H9 (cell line): ENCODE measurements around the gene BIK. TPM values are rescaled to one million over a fixed set of nuclear protein-coding genes. Genes with fewer than 3 reads are reported as not detected.

ENCODE experiments used
- DNase-seq: peaks from one replicate; pipeline ENCODE4 v3.0.0-alpha.2; 2017
- H2AFZ ChIP-seq: one replicate; pipeline ENCODE4 v1.6.1; 2013; ENCODE audit warnings: mild to moderate bottlenecking, low read length, control low read depth, moderate library complexity
- H2AK5ac ChIP-seq: 2 replicates; pipeline ENCODE4 v1.6.1; 2013; ENCODE audit warnings: low read length, control low read depth, mixed read lengths; ENCODE audit not compliant: insufficient read length
- H2BK120ac ChIP-seq: one replicate; pipeline ENCODE4 v1.6.1; 2013; ENCODE audit warnings: low read depth, mild to moderate bottlenecking, low read length, control low read depth, inconsistent platforms; ENCODE audit not compliant: poor library complexity, severe bottlenecking
- H2BK12ac ChIP-seq: 2 replicates; pipeline ENCODE4 v1.6.1; 2013; ENCODE audit warnings: low read length, control low read depth, mixed read lengths, low read depth; ENCODE audit not compliant: insufficient read length
- H2BK15ac ChIP-seq: 2 replicates; pipeline ENCODE4 v1.6.1; 2013; ENCODE audit warnings: low read depth, low read length, control low read depth
- H2BK20ac ChIP-seq: one replicate; pipeline ENCODE4 v1.6.1; 2013; ENCODE audit warnings: low read depth, mild to moderate bottlenecking, low read length, control low read depth, inconsistent platforms; ENCODE audit not compliant: poor library complexity, severe bottlenecking
- H2BK5ac ChIP-seq: 2 replicates; pipeline ENCODE4 v1.6.1; 2013; ENCODE audit warnings: low read length, control low read depth, mixed read lengths; ENCODE audit not compliant: insufficient read length
- H3K14ac ChIP-seq: 2 replicates; pipeline ENCODE4 v1.6.1; 2013; ENCODE audit warnings: low read length, control low read depth; ENCODE audit not compliant: insufficient read depth
- H3K18ac ChIP-seq: 2 replicates; pipeline ENCODE4 v1.6.1; 2013; ENCODE audit warnings: low read depth, mild to moderate bottlenecking, mixed read lengths, low read length, control low read depth; ENCODE audit not compliant: insufficient read length
- H3K23ac ChIP-seq: 2 replicates; pipeline ENCODE4 v1.6.1; 2013; ENCODE audit warnings: low read length, control low read depth, mixed read lengths, low read depth; ENCODE audit not compliant: insufficient read length
- H3K23me2 ChIP-seq: 2 replicates; pipeline ENCODE4 v1.6.1; 2013; ENCODE audit warnings: low read depth, mild to moderate bottlenecking, mixed read lengths, low read length, control low read depth; ENCODE audit not compliant: insufficient read length, poor library complexity, severe bottlenecking
- H3K27ac ChIP-seq: 2 replicates; pipeline ENCODE4 v1.5.1; 2013; ENCODE audit warnings: low read length, control low read depth, mixed read lengths, low read depth; ENCODE audit not compliant: insufficient read length
- H3K27me3 ChIP-seq: 2 replicates; pipeline ENCODE4 v1.6.1; 2013; ENCODE audit warnings: low read length, control low read depth, inconsistent platforms; ENCODE audit not compliant: insufficient read depth
- H3K4ac ChIP-seq: 2 replicates; pipeline ENCODE4 v1.6.1; 2013; ENCODE audit warnings: low read depth, mild to moderate bottlenecking, control low read depth, inconsistent platforms, low read length, moderate library complexity
- H3K4me1 ChIP-seq: 2 replicates; pipeline ENCODE4 v1.6.1; 2013; ENCODE audit warnings: low read length, control low read depth, inconsistent platforms; ENCODE audit not compliant: insufficient read depth
- H3K4me2 ChIP-seq: 2 replicates; pipeline ENCODE4 v1.6.1; 2013; ENCODE audit warnings: low read length, control low read depth, mixed read lengths; ENCODE audit not compliant: insufficient read length, insufficient read depth
- H3K56ac ChIP-seq: 2 replicates; pipeline ENCODE4 v1.6.1; 2013; ENCODE audit warnings: low read depth, mild to moderate bottlenecking, mixed read lengths, low read length, control low read depth; ENCODE audit not compliant: insufficient read length
- H3K79me1 ChIP-seq: 2 replicates; pipeline ENCODE4 v1.6.1; 2013; ENCODE audit warnings: low read depth, mild to moderate bottlenecking, moderate library complexity, low read length, control low read depth, inconsistent platforms; ENCODE audit not compliant: insufficient read depth, poor library complexity, severe bottlenecking
- H3K79me2 ChIP-seq: 2 replicates; pipeline ENCODE4 v1.6.1; 2013; ENCODE audit warnings: low read length, control low read depth, inconsistent platforms; ENCODE audit not compliant: insufficient read depth
- H3K9ac ChIP-seq: 2 replicates; pipeline ENCODE4 v1.6.1; 2013; ENCODE audit warnings: low read length, control low read depth, mixed read lengths; ENCODE audit not compliant: insufficient read length; ENCODE audit errors: extremely low read depth
- H3K9me3 ChIP-seq: one replicate; pipeline ENCODE4 v1.6.1; 2013; ENCODE audit warnings: low read depth, low read length, inconsistent platforms; ENCODE audit not compliant: control insufficient read depth
- H3T11ph ChIP-seq: one replicate; pipeline ENCODE4 v1.6.1; 2013; ENCODE audit warnings: mild to moderate bottlenecking, low read length, control low read depth, inconsistent platforms
- H4K20me1 ChIP-seq: one replicate; pipeline ENCODE4 v1.6.1; 2013; ENCODE audit not compliant: control insufficient read depth, insufficient read length, insufficient read depth
- H4K5ac ChIP-seq: 2 replicates; pipeline ENCODE4 v1.6.1; 2013; ENCODE audit warnings: low read depth, mild to moderate bottlenecking, mixed read lengths, low read length, control low read depth; ENCODE audit not compliant: insufficient read length
- H4K8ac ChIP-seq: replicated peaks from 2 replicates; pipeline ENCODE4 v1.6.1; 2013; ENCODE audit warnings: low read length, control low read depth, mixed read lengths, low read depth; ENCODE audit not compliant: insufficient read length
- H4K91ac ChIP-seq: 2 replicates; pipeline ENCODE4 v1.6.1; 2013; ENCODE audit warnings: low read depth, mild to moderate bottlenecking, moderate library complexity, mixed read lengths, low read length, control low read depth; ENCODE audit not compliant: insufficient read length
- H3K27ac Mint-ChIP-seq, 3 experiments: 2 replicates in 2 of 3; 3 replicates in 1 of 3; pipeline ENCODE4 v1.8.0; 2020 to 2021; ENCODE audit warnings: mixed read lengths in 3 of 3, mild to moderate bottlenecking in 1 of 3, moderate library complexity in 1 of 3
- H3K27me3 Mint-ChIP-seq: 2 replicates; pipeline ENCODE4 v1.8.0; 2021; ENCODE audit warnings: low read depth, mild to moderate bottlenecking, moderate library complexity, mixed read lengths
- H3K36me3 Mint-ChIP-seq, 3 experiments: 2 replicates in 2 of 3; 3 replicates in 1 of 3; pipeline ENCODE4 v1.8.0; 2020 to 2021; ENCODE audit warnings: low read depth in 3 of 3, mixed read lengths in 3 of 3; ENCODE audit not compliant: insufficient read depth in 1 of 3
- H3K4me1 Mint-ChIP-seq, 2 experiments: 2 replicates each; pipeline ENCODE4 v1.8.0; 2020; ENCODE audit warnings: mixed read lengths in 2 of 2
- H3K4me3 Mint-ChIP-seq, 2 experiments: 2 replicates in 1 of 2; 3 replicates in 1 of 2; pipeline ENCODE4 v1.8.0; 2020 to 2021; ENCODE audit warnings: mild to moderate bottlenecking in 2 of 2, mixed read lengths in 2 of 2, moderate library complexity in 1 of 2
- H3K9me3 Mint-ChIP-seq, 2 experiments: 2 replicates in 1 of 2; 3 replicates in 1 of 2; pipeline ENCODE4 v1.8.0; 2020; ENCODE audit warnings: mild to moderate bottlenecking in 2 of 2, mixed read lengths in 2 of 2, moderate library complexity in 1 of 2
- CTCF ChIP-seq: fragments of 200-600 bp; sonication (generic); conservative IDR thresholded peaks from 3 replicates; pipeline ENCODE4 v1.8.0; 2021; ENCODE audit warnings: antibody characterized with exemption, mild to moderate bottlenecking
- whole genome bisulfite sequencing: extraction: QIAGEN DNeasy Blood & Tissue Kit; methylation state at CpG from one replicate; pipeline ENCODE4 v1.1.7; 2013; ENCODE audit warnings: missing lambda C conversion rate, low lambda C conversion rate, mixed read lengths; ENCODE audit not compliant: insufficient read length; ENCODE audit errors: extremely low coverage; 5-methylcytosine and 5-hydroxymethylcytosine counted together
- total RNA-seq: library from RNA; stranded (reverse); gene quantifications from 2 replicates; pipeline ENCODE4 v1.2.1, GENCODE V29; 2021

The BIK gene
- total RNA-seq, 1 experiment from 2014 or later, result 8.3 TPM

DNA sequence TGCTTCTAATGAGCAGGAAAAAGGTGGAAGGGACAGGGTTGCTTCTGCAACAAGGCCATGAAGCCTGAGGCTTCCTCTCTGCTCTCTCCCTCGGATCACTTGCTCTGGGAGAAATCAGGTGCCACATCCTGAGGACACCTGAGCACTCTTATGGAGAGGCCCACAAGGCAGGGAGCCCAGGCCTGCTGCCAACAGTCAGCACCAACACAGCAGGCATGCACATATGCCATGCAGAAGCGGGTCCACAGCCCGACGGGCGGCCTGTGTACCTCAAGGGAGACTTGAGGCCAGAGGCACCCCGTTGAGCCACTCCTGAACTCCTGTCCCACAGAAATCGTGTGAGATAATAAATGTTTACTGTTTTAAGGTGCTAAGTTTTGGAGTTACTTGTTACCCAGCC is 66.9 kb downstream of the BIK start:
- H3T11ph ChIP-seq, result no peak overlapping the region
- no peaks in the 10 kb centered on the region for H3K4me1 Mint-ChIP-seq
- H3K14ac ChIP-seq, result no peak overlapping the region
- no peak overlapping the region for H3K4me2 ChIP-seq
- H2BK120ac ChIP-seq, result no peak overlapping the region
- no peak overlapping the region for H2AFZ ChIP-seq
- H3K79me1 ChIP-seq, result no peaks in the 10 kb centered on the region
- no peaks in the 10 kb centered on the region for H3K4me1 ChIP-seq
- no peaks in the 10 kb centered on the region for H3K9me3 Mint-ChIP-seq
- no peaks in the 10 kb centered on the region for H3K23me2 ChIP-seq
- no peaks in the 10 kb centered on the region for H4K20me1 ChIP-seq
- H3K27me3 ChIP-seq, result no peaks in the 10 kb centered on the region
- no peaks in the 10 kb centered on the region for H3K9me3 ChIP-seq
- H3K23ac ChIP-seq, result no peak overlapping the region
- peak overlapping the region in 1 of 3 experiments; percentile 52; a peak in 1 of 7 replicates for H3K27ac Mint-ChIP-seq
- H3K9ac ChIP-seq, result no peak overlapping the region
- no peak overlapping the region for H2BK5ac ChIP-seq
- no CpG with 5 or more reads among the region's 7 CpGs for WGBS
- no peak overlapping the region for H2BK12ac ChIP-seq
- H4K8ac ChIP-seq, result no peak overlapping the region
- H3K4ac ChIP-seq, result no peak overlapping the region
- H4K91ac ChIP-seq, result no peak overlapping the region
- DNase-seq, result no peak
- H3K56ac ChIP-seq, result no peak overlapping the region
- no peaks in the 10 kb centered on the region for H3K79me2 ChIP-seq
- H2BK20ac ChIP-seq, result no peak overlapping the region
- no peak overlapping the region for H3K27ac ChIP-seq
- H4K5ac ChIP-seq, result no peak overlapping the region
- no peak overlapping the region for H2AK5ac ChIP-seq
- H3K4me3 Mint-ChIP-seq, result no peak overlapping the region
- TF ChIP-seq CTCF, result no peak
- no peak overlapping the region for H3K18ac ChIP-seq
- H2BK15ac ChIP-seq, result no peak overlapping the region
- no peaks in the 10 kb centered on the region for H3K27me3 Mint-ChIP-seq
- H3K36me3 Mint-ChIP-seq, result peaks cover 39 to 75% (median 62%) of the 10 kb centered on the region in 3 experiments

Other genes with a start within 250 kb of the BIK start
- 62.3 and 63.9 TPM in 2 replicates for gene PACSIN2, start 95.6 kb upstream of the BIK start, total RNA-seq
- gene TTLL1, start 21.4 kb upstream of the BIK start, total RNA-seq, result 4.1 TPM in 2 replicates
- gene MCAT, start 32.6 kb downstream of the BIK start, total RNA-seq, result 20.3 and 21.5 TPM in 2 replicates
- 12.1 and 14.8 TPM in 2 replicates for gene TSPO, start 40.8 kb downstream of the BIK start, total RNA-seq
- 89.6 and 90.2 TPM in 2 replicates for gene TTLL12, start 76.4 kb downstream of the BIK start, total RNA-seq
- gene SCUBE1, start 232.6 kb downstream of the BIK start, total RNA-seq, result 1.2 and 1.4 TPM in 2 replicates